Right renal cortex interstitium (tissue), 3 donors: ENCODE data around the gene DNM3. TPM values are rescaled to one million over a fixed set of nuclear protein-coding genes. Genes with fewer than 3 reads are reported as not detected.

Experiments
- DNase-seq, 3 donors: peaks; one replicate each; pipeline ENCODE4 v3.0.0-alpha.2; 2013; ENCODE audit warnings: low read depth in 3 of 3, low spot score in 2 of 3
- polyA plus RNA-seq, 3 donors: library from polyadenylated mRNA; unstranded; fragments of 120-200 nt; gene quantifications; one replicate each; pipeline ENCODE4 v1.2.1, GENCODE V29; 2013; ENCODE audit not compliant: insufficient read length in 3 of 3

Gene DNM3
- polyA plus RNA-seq, 3 donors, result 4.5 to 5.4 (median 5.4) TPM

- DNase-seq, result no peak
These were observed 536.9 kb downstream of the DNM3 start for GRCh38 chr1:172378109-172378760.

DNA sequence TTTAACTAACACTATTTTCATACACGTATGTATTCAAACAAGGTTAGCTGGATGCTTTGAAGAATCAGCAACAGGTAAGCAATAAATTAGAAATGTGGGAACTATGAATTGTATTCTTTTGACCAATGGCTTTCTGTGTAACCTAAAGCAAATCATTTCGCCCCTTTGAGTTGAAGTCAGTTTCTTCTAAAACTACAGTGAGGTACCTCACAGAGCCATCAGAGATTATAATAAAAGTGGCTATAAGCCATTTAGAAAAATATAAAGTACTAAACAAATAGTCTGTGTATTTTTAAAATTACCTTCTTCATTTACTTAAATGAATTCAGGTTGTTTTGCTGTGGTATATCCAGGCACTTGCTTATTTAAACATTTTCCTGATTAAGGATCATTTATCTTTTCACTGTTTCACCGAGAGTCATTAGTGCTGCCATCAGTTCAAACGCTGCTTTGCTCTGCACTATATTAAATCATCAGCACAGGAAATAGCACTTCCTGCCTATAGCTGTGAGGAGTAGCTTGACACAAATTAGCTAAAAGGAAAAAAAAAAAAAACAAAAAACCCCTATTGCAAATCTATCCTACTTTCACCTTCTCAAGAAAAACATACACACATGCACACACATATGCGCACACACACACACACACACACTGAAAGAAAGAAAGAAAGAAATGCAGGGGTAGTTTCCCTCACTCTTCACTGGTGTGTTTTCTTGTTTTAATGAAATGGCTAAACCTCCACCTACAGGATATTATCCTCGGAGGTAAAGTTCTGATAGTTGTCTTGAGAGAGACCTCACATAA is 539.3 kb downstream of the DNM3 start:
- no peak for DNase-seq

- DNase-seq, result no peak
These were observed 540.6 kb downstream of the DNM3 start for GRCh38 chr1:172381946-172382345.

GRCh38 chr1:172382406-172382805 is 541.1 kb downstream of the DNM3 start:
- DNase-seq, result no peak

GRCh38 chr1:172382990-172383389 is 541.7 kb downstream of the DNM3 start:
- no peak for DNase-seq

GRCh38 chr1:172383536-172383935 is 542.2 kb downstream of the DNM3 start:
- no peak for DNase-seq

GRCh38 chr1:172384656-172385055 is 543.4 kb downstream of the DNM3 start:
- no peak for DNase-seq

- DNase-seq, result no peak
These were observed 544.7 kb downstream of the DNM3 start for GRCh38 chr1:172386046-172386445.

DNA sequence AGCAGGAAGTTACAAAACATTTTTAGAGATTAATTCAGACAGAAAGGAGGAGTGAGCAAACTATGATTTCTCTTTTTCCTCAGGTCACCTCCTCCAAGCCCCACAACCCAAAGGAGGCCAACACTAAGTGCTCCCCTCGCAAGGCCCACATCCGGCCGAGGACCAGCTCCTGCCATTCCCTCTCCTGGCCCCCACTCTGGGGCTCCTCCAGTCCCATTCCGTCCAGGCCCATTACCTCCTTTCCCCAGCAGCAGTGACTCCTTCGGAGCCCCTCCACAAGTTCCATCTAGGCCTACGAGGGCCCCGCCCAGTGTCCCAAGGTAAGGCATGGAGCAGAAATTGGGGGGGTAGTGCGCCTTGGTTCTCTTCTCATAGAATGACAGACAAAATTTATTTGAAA is 547.2 kb downstream of the DNM3 start:
- DNase-seq, result no peak

GRCh38 chr1:172390301-172390682 is 549.0 kb downstream of the DNM3 start:
- DNase-seq, result no peak

- no peak for DNase-seq
These were observed 549.6 kb downstream of the DNM3 start for GRCh38 chr1:172390683-172391551.

DNA sequence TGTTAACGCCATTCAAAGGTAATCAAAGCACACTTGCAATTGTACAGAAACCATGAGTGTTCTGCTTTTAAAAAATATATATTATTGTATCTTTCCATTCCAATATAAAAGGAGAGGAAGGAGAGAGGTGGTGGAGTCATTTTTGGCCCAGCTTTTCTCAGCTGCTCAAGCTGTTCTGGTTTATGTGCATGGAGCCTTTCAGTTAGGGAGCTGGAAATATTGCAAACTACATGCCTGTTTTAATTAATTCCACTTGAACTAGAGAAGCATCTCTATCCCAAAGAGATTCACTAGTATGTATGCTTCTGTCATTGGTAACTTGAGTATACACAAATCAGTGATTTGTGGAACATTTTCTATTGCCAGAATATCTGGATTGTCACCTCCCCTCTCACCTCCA is 550.7 kb downstream of the DNM3 start:
- DNase-seq, result no peak

GRCh38 chr1:172393354-172393753 is 552.1 kb downstream of the DNM3 start:
- DNase-seq, result no peak

GRCh38 chr1:172394141-172394751 is 552.9 kb downstream of the DNM3 start:
- no peak for DNase-seq

DNA sequence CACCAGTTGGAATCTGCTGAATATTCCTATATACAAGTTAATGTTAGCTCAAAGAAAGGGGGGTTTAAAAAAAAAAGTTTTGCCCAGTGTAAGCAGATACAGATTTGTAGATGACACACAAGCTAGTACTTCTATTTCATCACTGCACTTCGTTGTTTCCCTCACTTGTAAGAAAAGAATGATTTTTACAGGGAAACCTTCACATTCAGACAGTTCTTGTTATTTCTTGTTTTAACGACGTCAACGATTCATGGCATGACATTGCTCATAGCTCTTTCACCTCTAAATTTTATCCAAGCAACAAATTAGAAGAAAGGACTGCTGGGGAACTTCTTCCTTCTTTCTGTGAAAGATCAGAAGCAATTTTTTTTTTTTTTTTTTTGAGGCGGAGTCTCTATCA is 553.5 kb downstream of the DNM3 start:
- DNase-seq, result no peak

GRCh38 chr1:172395576-172395975 is 554.3 kb downstream of the DNM3 start:
- DNase-seq, result no peak

DNA sequence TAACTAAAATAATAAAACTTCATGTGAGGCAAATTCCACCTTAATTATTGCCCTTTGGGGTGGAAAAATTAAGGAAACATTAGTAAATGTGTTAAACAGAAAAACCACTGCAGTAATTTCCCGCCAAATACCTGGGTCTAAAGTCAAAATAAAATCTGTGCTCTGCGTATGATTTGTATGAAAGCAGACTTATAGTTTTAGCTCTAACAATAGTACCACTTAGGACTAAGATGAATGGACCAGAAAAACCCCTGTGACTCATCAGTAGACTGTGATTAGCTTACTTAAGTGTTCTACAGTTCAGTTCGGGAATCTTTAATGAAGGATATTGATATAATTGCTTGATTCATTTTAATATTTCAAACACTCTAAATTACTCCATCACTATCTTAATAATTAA is 555.9 kb downstream of the DNM3 start:
- no peak for DNase-seq

- DNase-seq, result no peak
These were observed 556.3 kb downstream of the DNM3 start for GRCh38 chr1:172397633-172398032.

- no peak for DNase-seq
These were observed 556.9 kb downstream of the DNM3 start for GRCh38 chr1:172398193-172398592.

- DNase-seq, result no peak
These were observed 557.9 kb downstream of the DNM3 start for GRCh38 chr1:172398970-172399755.
